HEK293T (cell line): ENCODE results near the gene ANKRD35.
"Not testable (repeated sequence)": the region's sequence is repeated elsewhere in the genome, so short reads cannot be mapped to it uniquely, and the experiment has no call there.

Source experiments
- BHLHE40 ChIP-seq: fragments of 450-650 bp; IDR thresholded peaks from 2 replicates; pipeline ENCODE4 v1.6.1; 2016; ENCODE audit warnings: mild to moderate bottlenecking, moderate library complexity, borderline replicate concordance
- ELF4 ChIP-seq: fragments of 450-650 bp; IDR thresholded peaks from 2 replicates; pipeline ENCODE4 v1.6.1; 2017; ENCODE audit warnings: antibody characterized with exemption
- FOXA1 ChIP-seq: fragments of 450-650 bp; IDR thresholded peaks from 2 replicates; pipeline ENCODE4 v1.6.1; 2016; ENCODE audit warnings: mild to moderate bottlenecking
- FOXK2 ChIP-seq: fragments of 450-650 bp; IDR thresholded peaks from 2 replicates; pipeline ENCODE4 v1.6.1; 2016; ENCODE audit warnings: mild to moderate bottlenecking
- FOXM1 ChIP-seq: fragments of 450-650 bp; IDR thresholded peaks from 2 replicates; pipeline ENCODE4 v1.6.1; 2017; ENCODE audit warnings: mild to moderate bottlenecking, borderline replicate concordance
- HDGF ChIP-seq: fragments of 450-650 bp; IDR thresholded peaks from 2 replicates; pipeline ENCODE4 v1.6.1; 2017; ENCODE audit warnings: antibody characterized with exemption, borderline replicate concordance
- L3MBTL2 ChIP-seq: fragments of 450-650 bp; conservative IDR thresholded peaks from 2 replicates; pipeline ENCODE4 v1.6.1; 2016; ENCODE audit warnings: mild to moderate bottlenecking
- LEF1 ChIP-seq: fragments of 450-650 bp; IDR thresholded peaks from 2 replicates; pipeline ENCODE4 v1.6.1; 2017; ENCODE audit warnings: mild to moderate bottlenecking, borderline replicate concordance
- NFRKB ChIP-seq: fragments of 450-650 bp; IDR thresholded peaks from 2 replicates; pipeline ENCODE4 v1.6.1; 2016; ENCODE audit warnings: mild to moderate bottlenecking, moderate library complexity
- PKNOX1 ChIP-seq: fragments of 450-650 bp; IDR thresholded peaks from 2 replicates; pipeline ENCODE4 v1.6.1; 2016
- SP1 ChIP-seq: fragments of 450-650 bp; IDR thresholded peaks from 2 replicates; pipeline ENCODE4 v1.6.1; 2017
- SUZ12 ChIP-seq: fragments of 450-650 bp; IDR thresholded peaks from 2 replicates; pipeline ENCODE4 v1.6.1; 2016; ENCODE audit warnings: mild to moderate bottlenecking
- TARDBP ChIP-seq: fragments of 450-650 bp; IDR thresholded peaks from 2 replicates; pipeline ENCODE4 v1.6.1; 2016
- ZNF384 ChIP-seq: fragments of 450-650 bp; IDR thresholded peaks from 2 replicates; pipeline ENCODE4 v1.6.1; 2016

GRCh38 chr1:145932522-145933009, 46.9 kb upstream of the ANKRD35 start:
- TF ChIP-seq ELF4, TARDBP, SP1, FOXK2, FOXM1, NFRKB, BHLHE40, ZNF384, SUZ12, HDGF, FOXA1, PKNOX1, L3MBTL2, LEF1: not testable (repeated sequence)
